WTC11 (cell line): Measurements from ENCODE around the gene CELF4. TPM values are rescaled to one million over a fixed set of nuclear protein-coding genes. Genes with fewer than 3 reads are reported as not detected.

ENCODE experiments used
- ATAC-seq: fragments of 200-7000 bp; cut with Tn5 transposase; 2 replicates; pipeline ENCODE4 v1.10.0; 2021; ENCODE audit warnings: mild to moderate bottlenecking, moderate library complexity
- CTCF ChIA-PET: fragments of 300-600 bp; sonication (Branson Sonifier 250); formaldehyde crosslinking; loops from one replicate; lab custom pipeline; 2021; ENCODE audit warnings: antibody characterized with exemption; lab: Charles Lee
- POLR2A ChIA-PET: fragments of 350-600 bp; sonication (Branson Sonifier 250); formaldehyde crosslinking; loops from one replicate; lab custom pipeline; 2021; ENCODE audit warnings: antibody characterized with exemption; lab: Charles Lee
- DNase-seq: peaks from one replicate; pipeline ENCODE4 v3.0.0; 2021; ENCODE audit warnings: low spot score
- H3K27ac Mint-ChIP-seq: 2 replicates; pipeline ENCODE4 v1.8.0; 2021; ENCODE audit warnings: mixed read lengths
- H3K27me3 Mint-ChIP-seq: 2 replicates; pipeline ENCODE4 v1.8.0; 2021; ENCODE audit warnings: low read depth, mild to moderate bottlenecking, moderate library complexity, mixed read lengths
- H3K36me3 Mint-ChIP-seq: 2 replicates; pipeline ENCODE4 v1.8.0; 2021; ENCODE audit warnings: mixed read lengths
- H3K4me1 Mint-ChIP-seq: 2 replicates; pipeline ENCODE4 v1.8.0; 2022; ENCODE audit warnings: mixed read lengths
- H3K4me3 Mint-ChIP-seq: 2 replicates; pipeline ENCODE4 v1.8.0; 2021; ENCODE audit warnings: mild to moderate bottlenecking, moderate library complexity, mixed read lengths
- H3K9me3 Mint-ChIP-seq: 2 replicates; pipeline ENCODE4 v1.8.0; 2021; ENCODE audit warnings: mixed read lengths
- ATF1 ChIP-seq: sonication (generic); formaldehyde crosslinking; IDR thresholded peaks from 2 replicates; pipeline ENCODE4 v1.8.1; 2023; ENCODE audit warnings: mild to moderate bottlenecking, moderate library complexity, missing genetic modification reagents
- CDX4 ChIP-seq: fragments of 250-450 bp; sonication (Bioruptor Pico); IDR thresholded peaks from 2 replicates; pipeline ENCODE4 v1.9.0; 2021; ENCODE audit warnings: moderate library complexity, mild to moderate bottlenecking, inconsistent platforms, borderline replicate concordance
- E2F5 ChIP-seq: sonication (generic); formaldehyde crosslinking; IDR thresholded peaks from 2 replicates; pipeline ENCODE4 v1.8.1; 2022; ENCODE audit warnings: mild to moderate bottlenecking, moderate library complexity, missing genetic modification reagents
- FOXP4 ChIP-seq: sonication (generic); formaldehyde crosslinking; IDR thresholded peaks from 2 replicates; pipeline ENCODE4 v1.8.0; 2022; ENCODE audit warnings: mild to moderate bottlenecking, missing genetic modification reagents
- GTF2I ChIP-seq: fragments of 250-450 bp; sonication (Bioruptor Pico); conservative IDR thresholded peaks from 2 replicates; pipeline ENCODE4 v1.4.0; 2021; ENCODE audit warnings: mild to moderate bottlenecking
- HMGA2 ChIP-seq: fragments of 250-450 bp; sonication (Bioruptor Pico); IDR thresholded peaks from 2 replicates; pipeline ENCODE4 v1.4.0; 2021; ENCODE audit warnings: mild to moderate bottlenecking, moderate library complexity
- IRF1 ChIP-seq: sonication (generic); formaldehyde crosslinking; IDR thresholded peaks from 2 replicates; pipeline ENCODE4 v1.8.0; 2023; ENCODE audit warnings: missing genetic modification reagents
- JUN ChIP-seq: sonication (generic); formaldehyde crosslinking; IDR thresholded peaks from 2 replicates; pipeline ENCODE4 v1.8.0; 2023; ENCODE audit warnings: mild to moderate bottlenecking, missing genetic modification reagents
- NFE2L1 ChIP-seq: sonication (generic); formaldehyde crosslinking; IDR thresholded peaks from 2 replicates; pipeline ENCODE4 v1.8.1; 2023; ENCODE audit warnings: missing genetic modification reagents
- NR1H2 ChIP-seq: sonication (generic); formaldehyde crosslinking; IDR thresholded peaks from 2 replicates; pipeline ENCODE4 v1.9.0; 2021; ENCODE audit warnings: mild to moderate bottlenecking, moderate library complexity, missing genetic modification reagents
- SP1 ChIP-seq: sonication (generic); formaldehyde crosslinking; conservative IDR thresholded peaks from 2 replicates; pipeline ENCODE4 v1.8.1; 2022; ENCODE audit warnings: missing genetic modification reagents
- TCF7 ChIP-seq: sonication (generic); formaldehyde crosslinking; IDR thresholded peaks from 2 replicates; pipeline ENCODE4 v1.8.0; 2022; ENCODE audit warnings: mild to moderate bottlenecking, low read depth, missing genetic modification reagents, moderate library complexity
- TEAD1 ChIP-seq: sonication (generic); formaldehyde crosslinking; IDR thresholded peaks from 2 replicates; pipeline ENCODE4 v1.8.0; 2022; ENCODE audit warnings: mild to moderate bottlenecking, missing genetic modification reagents
- USF1 ChIP-seq: sonication (generic); formaldehyde crosslinking; IDR thresholded peaks from 2 replicates; pipeline ENCODE4 v1.8.0; 2022; ENCODE audit warnings: mild to moderate bottlenecking, missing genetic modification reagents
- USF2 ChIP-seq: sonication (generic); formaldehyde crosslinking; IDR thresholded peaks from 2 replicates; pipeline ENCODE4 v1.8.1; 2023; ENCODE audit warnings: mild to moderate bottlenecking, missing genetic modification reagents, moderate library complexity
- ZNF281 ChIP-seq: sonication (generic); formaldehyde crosslinking; IDR thresholded peaks from 2 replicates; pipeline ENCODE4 v1.8.0; 2023; ENCODE audit warnings: mild to moderate bottlenecking, missing genetic modification reagents
- ZSCAN18 ChIP-seq: fragments of 250-450 bp; sonication (Bioruptor Pico); IDR thresholded peaks from 2 replicates; pipeline ENCODE4 v2.1.2; 2022; ENCODE audit warnings: mild to moderate bottlenecking, moderate library complexity
- total RNA-seq: library from RNA; stranded (reverse); gene quantifications from 3 replicates; pipeline ENCODE4 v1.2.3, GENCODE V29; 2021

CELF4 gene
- total RNA-seq, 1 experiment from 2014 or later: 2.9 TPM

- TF ChIP-seq HMGA2 (CRISPR knock-in tag): no peak
Measured at GRCh38 chr18:37408676-37409265, 156.8 kb downstream of the CELF4 start (continued).

GRCh38 chr18:37407571-37407970, 158.0 kb downstream of the CELF4 start:
- H3K36me3 Mint-ChIP-seq: no peaks in the 10 kb centered on the region
- no peak overlapping the region for H3K4me3 Mint-ChIP-seq
- POLR2A ChIA-PET: no interaction called here
- no peak for ATAC-seq
- TF ChIP-seq NR1H2 (no peak), ZSCAN18 (CRISPR knock-in tag) (no peak), GTF2I (CRISPR knock-in tag) (no peak), NFE2L1 (CRISPR knock-in tag) (no peak), TCF7 (CRISPR knock-in tag) (no peak), JUN (CRISPR knock-in tag) (no peak), IRF1 (CRISPR knock-in tag) (no peak), SP1 (CRISPR knock-in tag) (no peak), USF1 (no peak), ATF1 (CRISPR knock-in tag) (no peak), TEAD1 (CRISPR knock-in tag) (no peak), USF2 (CRISPR knock-in tag) (no peak), ZNF281 (no peak), CDX4 (CRISPR knock-in tag) (no peak), FOXP4 (no peak), E2F5 (no peak)
- CTCF ChIA-PET: no interaction called here
- DNase-seq: no peak
- H3K27me3 Mint-ChIP-seq: peaks cover 6% of the 10 kb centered on the region; the same call in 1 of the 2 replicates
- no peak overlapping the region for H3K27ac Mint-ChIP-seq
- H3K9me3 Mint-ChIP-seq: no peaks in the 10 kb centered on the region
- peaks cover 22% of the 10 kb centered on the region for H3K4me1 Mint-ChIP-seq
